ENCODE measurements around the gene PTPRN2. TPM values are rescaled to one million over a fixed set of nuclear protein-coding genes. Genes with fewer than 3 reads are reported as not detected.

The PTPRN2 gene
- total and polyA plus RNA-seq, 2 donors, result 1.7 to 1.9 TPM

DNA sequence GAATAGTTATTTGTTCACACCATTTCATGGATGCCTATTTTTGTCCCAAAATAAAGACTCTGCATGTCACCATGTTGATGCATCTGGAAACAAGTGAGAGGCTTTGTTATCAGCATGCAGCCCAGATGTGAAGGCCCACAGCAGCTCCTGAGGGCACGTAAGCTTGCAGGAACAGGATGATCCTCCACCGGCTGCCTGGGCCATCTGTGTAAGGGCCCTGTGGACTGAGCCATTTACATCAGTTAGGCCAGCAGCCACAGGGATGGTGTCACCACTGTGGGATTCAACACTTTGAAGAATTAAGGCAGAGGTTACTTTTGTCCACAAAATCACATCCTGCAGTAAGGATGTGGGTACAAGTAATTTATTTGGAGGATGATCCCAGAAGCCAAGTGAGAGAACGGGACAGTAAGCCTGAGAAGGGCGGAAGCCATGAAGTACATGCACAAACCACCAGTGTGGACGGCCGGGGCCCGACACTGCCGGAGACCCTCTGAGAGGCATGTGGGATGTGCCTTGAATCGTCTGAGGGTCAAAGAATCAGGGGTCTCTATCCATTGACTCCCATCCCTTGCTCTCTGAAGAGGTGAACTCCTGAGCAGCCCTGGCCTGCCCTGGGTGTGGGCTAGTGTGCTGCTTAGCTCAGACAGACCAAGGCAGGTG, 641.1 kb downstream of the PTPRN2 start:
- H3K27ac ChIP-seq (ENCODE audit: low read depth in 1 of 2, low read length in 1 of 2), result no peak overlapping the region
- no peaks in the 10 kb centered on the region for H3K36me3 ChIP-seq (ENCODE audit: control insufficient read depth in 2 of 2, insufficient read depth in 2 of 2, low read length in 1 of 2)
- no peaks in the 10 kb centered on the region for H3K27me3 ChIP-seq (ENCODE audit: control insufficient read depth in 2 of 2, insufficient read depth in 1 of 2, low read length in 1 of 2)
- H3K9me3 ChIP-seq (ENCODE audit: control insufficient read depth in 2 of 2, insufficient read depth in 1 of 2, low read length in 1 of 2), result peaks cover 0 to 8% of the 10 kb centered on the region in 2 donors
- no peaks in the 10 kb centered on the region for H3K4me1 ChIP-seq (ENCODE audit: control insufficient read depth in 2 of 2, insufficient read depth in 2 of 2, low read length in 2 of 2)
- 97% methylated on average over 9 of the region's 9 CpGs for WGBS
- H3K4me3 ChIP-seq (ENCODE audit: low read length in 2 of 2), result no peak overlapping the region
- no peak for DNase-seq (ENCODE audit: low read depth in 6 of 9, low spot score in 9 of 9)

DNA sequence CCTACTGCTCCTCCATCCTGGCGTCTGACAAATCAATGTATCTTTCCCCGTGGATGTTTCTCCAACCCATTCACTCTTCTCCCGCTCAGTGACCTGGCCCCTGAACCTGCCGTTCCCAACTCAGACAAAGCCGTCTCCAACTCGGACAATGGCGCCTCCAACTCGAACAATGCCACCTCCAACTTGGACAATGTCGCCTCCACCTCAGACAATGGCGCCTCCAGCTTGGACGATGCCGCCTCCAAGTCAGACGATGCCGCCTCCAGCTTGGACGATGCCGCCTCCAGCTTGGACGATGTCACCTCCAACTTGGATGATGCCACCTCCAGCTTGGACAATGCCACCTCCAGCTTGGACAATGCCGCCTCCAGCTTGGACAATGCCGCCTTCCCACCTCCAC, 642.2 kb downstream of the PTPRN2 start:
- H3K4me1 ChIP-seq (ENCODE audit: control insufficient read depth in 2 of 2, insufficient read depth in 2 of 2, low read length in 2 of 2), result no peaks in the 10 kb centered on the region
- DNase-seq (ENCODE audit: low read depth in 6 of 9, low spot score in 9 of 9), result no peak
- H3K9me3 ChIP-seq (ENCODE audit: control insufficient read depth in 2 of 2, insufficient read depth in 1 of 2, low read length in 1 of 2), result peaks cover 0 to 8% of the 10 kb centered on the region in 2 donors
- H3K27ac ChIP-seq (ENCODE audit: low read depth in 1 of 2, low read length in 1 of 2), result no peak overlapping the region
- no peaks in the 10 kb centered on the region for H3K36me3 ChIP-seq (ENCODE audit: control insufficient read depth in 2 of 2, insufficient read depth in 2 of 2, low read length in 1 of 2)
- no peaks in the 10 kb centered on the region for H3K27me3 ChIP-seq (ENCODE audit: control insufficient read depth in 2 of 2, insufficient read depth in 1 of 2, low read length in 1 of 2)
- no peak overlapping the region for H3K4me3 ChIP-seq (ENCODE audit: low read length in 2 of 2)
- 93% methylated on average over 19 of the region's 19 CpGs for WGBS

DNA sequence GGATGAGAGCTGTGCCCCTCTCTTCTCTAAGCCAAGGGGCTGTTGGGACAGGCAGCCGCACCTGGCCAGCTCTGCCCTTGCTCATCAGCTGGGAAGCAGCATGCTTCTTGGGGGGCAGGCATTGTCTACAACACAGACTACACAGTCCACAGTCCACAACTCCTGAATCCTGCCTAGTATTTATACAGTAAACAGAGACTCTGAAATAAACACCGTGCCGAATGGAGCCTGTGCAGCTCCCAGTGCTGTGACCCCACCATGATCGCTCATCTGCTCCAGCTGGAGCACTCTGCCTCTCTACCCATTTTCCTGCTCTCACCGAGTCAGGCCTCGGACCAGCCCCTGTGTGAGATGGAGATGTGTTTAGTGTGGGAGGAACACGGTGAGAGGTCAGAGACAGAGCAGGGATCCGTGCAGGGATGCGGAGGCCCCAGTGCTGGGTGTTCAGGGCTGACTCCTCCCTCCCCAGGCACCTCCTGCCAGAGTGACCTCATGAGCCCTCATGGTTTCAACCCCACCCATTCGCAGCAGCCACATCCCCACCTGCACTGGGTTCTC, 642.8 kb downstream of the PTPRN2 start:
- WGBS, result 97% methylated on average over 10 of the region's 10 CpGs
- Histone ChIP-seq H3K9me3 (ENCODE audit: control insufficient read depth in 2 of 2, insufficient read depth in 1 of 2, low read length in 1 of 2) (peaks cover 0 to 8% of the 10 kb centered on the region in 2 donors), H3K4me3 (ENCODE audit: low read length in 2 of 2) (no peak overlapping the region), H3K36me3 (ENCODE audit: control insufficient read depth in 2 of 2, insufficient read depth in 2 of 2, low read length in 1 of 2) (no peaks in the 10 kb centered on the region), H3K27me3 (ENCODE audit: control insufficient read depth in 2 of 2, insufficient read depth in 1 of 2, low read length in 1 of 2) (no peaks in the 10 kb centered on the region), H3K27ac (ENCODE audit: low read depth in 1 of 2, low read length in 1 of 2) (no peak overlapping the region), H3K4me1 (ENCODE audit: control insufficient read depth in 2 of 2, insufficient read depth in 2 of 2, low read length in 2 of 2) (no peaks in the 10 kb centered on the region)
- no peak for DNase-seq (ENCODE audit: low read depth in 6 of 9, low spot score in 9 of 9)

DNA sequence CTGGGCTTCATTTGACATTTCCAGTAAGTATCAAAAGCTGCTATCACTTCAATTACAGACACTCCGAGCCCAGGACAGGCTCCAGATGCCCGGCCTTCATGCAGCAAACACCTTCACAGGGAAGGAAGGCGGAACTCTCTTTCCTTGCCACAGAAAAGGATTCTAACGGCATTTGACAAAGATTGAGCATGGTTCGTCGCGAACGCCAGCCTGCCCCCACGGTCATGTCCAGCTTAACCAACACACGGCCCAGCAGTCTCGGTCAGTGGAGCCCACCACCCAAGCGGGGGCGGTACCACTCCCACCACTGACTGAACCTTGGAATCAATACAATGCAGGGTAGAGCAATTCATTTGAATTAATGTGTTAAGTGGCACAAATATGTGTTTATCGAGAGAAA, 643.6 kb downstream of the PTPRN2 start:
- Histone ChIP-seq H3K27me3 (ENCODE audit: control insufficient read depth in 2 of 2, insufficient read depth in 1 of 2, low read length in 1 of 2) (no peaks in the 10 kb centered on the region), H3K4me1 (ENCODE audit: control insufficient read depth in 2 of 2, insufficient read depth in 2 of 2, low read length in 2 of 2) (no peaks in the 10 kb centered on the region), H3K9me3 (ENCODE audit: control insufficient read depth in 2 of 2, insufficient read depth in 1 of 2, low read length in 1 of 2) (peaks cover 0 to 8% of the 10 kb centered on the region in 2 donors), H3K36me3 (ENCODE audit: control insufficient read depth in 2 of 2, insufficient read depth in 2 of 2, low read length in 1 of 2) (no peaks in the 10 kb centered on the region), H3K4me3 (ENCODE audit: low read length in 2 of 2) (no peak overlapping the region), H3K27ac (ENCODE audit: low read depth in 1 of 2, low read length in 1 of 2) (no peak overlapping the region)
- DNase-seq (ENCODE audit: low read depth in 6 of 9, low spot score in 9 of 9), result no peak
- 96% methylated on average over 14 of the region's 14 CpGs for WGBS

DNA sequence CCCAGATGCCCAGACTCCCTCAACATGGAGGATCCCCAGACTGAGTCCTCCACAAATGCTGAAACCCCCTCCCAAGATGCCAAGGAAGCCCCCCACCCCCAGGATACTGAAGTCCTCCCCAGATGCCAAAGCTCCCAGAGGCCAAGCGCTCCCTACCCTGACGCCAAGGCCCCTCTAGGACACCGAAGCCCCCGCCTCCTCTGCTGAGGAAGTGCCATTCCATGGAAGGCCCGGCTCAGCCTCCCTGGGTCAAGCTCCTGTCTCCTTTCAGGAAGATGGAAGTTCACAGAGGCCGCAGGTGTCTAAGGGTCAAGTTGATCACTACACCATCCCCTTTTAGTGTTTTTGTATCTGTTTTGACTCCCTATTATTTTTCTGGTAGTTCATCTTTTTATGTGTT, 644.1 kb downstream of the PTPRN2 start:
- 86% methylated on average over 6 of the region's 6 CpGs for WGBS
- no peaks in the 10 kb centered on the region for H3K4me1 ChIP-seq (ENCODE audit: control insufficient read depth in 2 of 2, insufficient read depth in 2 of 2, low read length in 2 of 2)
- H3K36me3 ChIP-seq (ENCODE audit: control insufficient read depth in 2 of 2, insufficient read depth in 2 of 2, low read length in 1 of 2), result no peaks in the 10 kb centered on the region
- H3K9me3 ChIP-seq (ENCODE audit: control insufficient read depth in 2 of 2, insufficient read depth in 1 of 2, low read length in 1 of 2), result peaks cover 0 to 8% of the 10 kb centered on the region in 2 donors
- H3K4me3 ChIP-seq (ENCODE audit: low read length in 2 of 2), result no peak overlapping the region
- no peaks in the 10 kb centered on the region for H3K27me3 ChIP-seq (ENCODE audit: control insufficient read depth in 2 of 2, insufficient read depth in 1 of 2, low read length in 1 of 2)
- no peak overlapping the region for H3K27ac ChIP-seq (ENCODE audit: low read depth in 1 of 2, low read length in 1 of 2)
- no peak for DNase-seq (ENCODE audit: low read depth in 6 of 9, low spot score in 9 of 9)

DNA sequence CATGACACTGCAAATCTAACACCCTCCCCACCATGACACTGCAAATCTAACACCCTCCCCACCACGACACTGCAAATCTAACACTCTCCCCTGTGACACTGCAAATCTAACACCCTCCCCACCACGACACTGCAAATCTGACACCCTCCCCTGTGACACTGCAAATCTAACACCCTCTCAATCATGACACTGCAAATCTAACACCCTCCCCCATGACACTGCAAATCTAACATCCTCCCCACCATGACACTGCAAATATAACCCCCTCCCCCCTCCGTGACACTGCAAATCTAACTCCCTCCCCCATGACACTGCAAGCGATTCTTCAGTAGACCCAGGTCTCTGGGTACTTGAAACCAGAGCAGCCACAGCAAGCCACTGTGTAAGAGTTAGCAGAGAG, 646.4 kb downstream of the PTPRN2 start:
- Histone ChIP-seq H3K36me3 (ENCODE audit: control insufficient read depth in 2 of 2, insufficient read depth in 2 of 2, low read length in 1 of 2) (no peaks in the 10 kb centered on the region), H3K4me3 (ENCODE audit: low read length in 2 of 2) (no peak overlapping the region), H3K4me1 (ENCODE audit: control insufficient read depth in 2 of 2, insufficient read depth in 2 of 2, low read length in 2 of 2) (no peaks in the 10 kb centered on the region), H3K27me3 (ENCODE audit: control insufficient read depth in 2 of 2, insufficient read depth in 1 of 2, low read length in 1 of 2) (no peaks in the 10 kb centered on the region), H3K9me3 (ENCODE audit: control insufficient read depth in 2 of 2, insufficient read depth in 1 of 2, low read length in 1 of 2) (peaks cover 0 to 3% of the 10 kb centered on the region in 2 donors), H3K27ac (ENCODE audit: low read depth in 1 of 2, low read length in 1 of 2) (no peak overlapping the region)
- WGBS, result 91% methylated on average over 4 of the region's 4 CpGs
- no peak for DNase-seq (ENCODE audit: low read depth in 6 of 9, low spot score in 9 of 9)

DNA sequence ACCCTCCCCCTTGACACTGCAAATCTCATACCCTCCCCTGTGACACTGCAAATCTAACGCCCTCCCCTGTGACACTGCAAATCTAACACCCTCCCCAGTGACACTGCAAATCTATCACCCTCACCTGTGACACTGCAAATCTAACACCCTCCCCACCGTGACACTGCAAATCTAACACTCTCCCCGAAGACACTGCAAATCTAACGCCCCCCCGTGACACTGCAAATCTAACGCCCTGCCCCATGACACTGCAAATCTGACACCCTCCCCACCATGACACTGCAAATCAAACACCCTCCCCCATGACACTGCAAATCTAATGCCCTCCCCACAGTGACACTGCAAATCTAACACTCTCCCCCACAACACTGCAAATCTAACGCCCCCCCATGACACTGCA, 647.1 kb downstream of the PTPRN2 start:
- DNase-seq (ENCODE audit: low read depth in 6 of 9, low spot score in 9 of 9), result no peak
- 90% methylated on average over 7 of the region's 7 CpGs for WGBS
- Histone ChIP-seq H3K27ac (ENCODE audit: low read depth in 1 of 2, low read length in 1 of 2) (no peak overlapping the region), H3K9me3 (ENCODE audit: control insufficient read depth in 2 of 2, insufficient read depth in 1 of 2, low read length in 1 of 2) (peaks cover 0 to 3% of the 10 kb centered on the region in 2 donors), H3K36me3 (ENCODE audit: control insufficient read depth in 2 of 2, insufficient read depth in 2 of 2, low read length in 1 of 2) (no peaks in the 10 kb centered on the region), H3K4me3 (ENCODE audit: low read length in 2 of 2) (no peak overlapping the region), H3K27me3 (ENCODE audit: control insufficient read depth in 2 of 2, insufficient read depth in 1 of 2, low read length in 1 of 2) (no peaks in the 10 kb centered on the region), H3K4me1 (ENCODE audit: control insufficient read depth in 2 of 2, insufficient read depth in 2 of 2, low read length in 2 of 2) (no peaks in the 10 kb centered on the region)

DNA sequence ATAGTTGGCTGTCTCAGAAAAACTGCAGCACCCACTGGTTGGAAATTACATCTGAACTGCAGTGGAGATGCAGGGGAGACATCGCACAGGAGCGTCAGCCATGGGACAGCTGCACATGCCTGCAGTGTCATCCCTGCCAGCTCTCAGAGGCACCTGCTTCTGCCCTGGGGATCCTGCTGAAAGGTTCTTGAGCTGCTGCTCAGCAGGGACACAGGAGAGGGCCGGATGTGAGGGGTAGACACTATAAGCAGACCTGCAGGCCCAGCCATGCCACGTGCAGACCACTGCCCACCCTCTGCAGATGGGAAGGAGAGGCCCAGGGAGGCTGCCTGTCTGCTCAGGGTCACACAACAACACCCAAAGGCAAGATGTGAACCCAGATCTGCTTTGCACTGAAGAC, 649.4 kb downstream of the PTPRN2 start:
- H3K9me3 ChIP-seq (ENCODE audit: control insufficient read depth in 2 of 2, insufficient read depth in 1 of 2, low read length in 1 of 2), result no peaks in the 10 kb centered on the region
- no peak overlapping the region for H3K27ac ChIP-seq (ENCODE audit: low read depth in 1 of 2, low read length in 1 of 2)
- WGBS, result 72% methylated on average over 4 of the region's 4 CpGs
- no peaks in the 10 kb centered on the region for H3K36me3 ChIP-seq (ENCODE audit: control insufficient read depth in 2 of 2, insufficient read depth in 2 of 2, low read length in 1 of 2)
- no peaks in the 10 kb centered on the region for H3K4me1 ChIP-seq (ENCODE audit: control insufficient read depth in 2 of 2, insufficient read depth in 2 of 2, low read length in 2 of 2)
- no peaks in the 10 kb centered on the region for H3K27me3 ChIP-seq (ENCODE audit: control insufficient read depth in 2 of 2, insufficient read depth in 1 of 2, low read length in 1 of 2)
- no peak for DNase-seq (ENCODE audit: low read depth in 6 of 9, low spot score in 9 of 9)
- no peak overlapping the region for H3K4me3 ChIP-seq (ENCODE audit: low read length in 2 of 2)

DNA sequence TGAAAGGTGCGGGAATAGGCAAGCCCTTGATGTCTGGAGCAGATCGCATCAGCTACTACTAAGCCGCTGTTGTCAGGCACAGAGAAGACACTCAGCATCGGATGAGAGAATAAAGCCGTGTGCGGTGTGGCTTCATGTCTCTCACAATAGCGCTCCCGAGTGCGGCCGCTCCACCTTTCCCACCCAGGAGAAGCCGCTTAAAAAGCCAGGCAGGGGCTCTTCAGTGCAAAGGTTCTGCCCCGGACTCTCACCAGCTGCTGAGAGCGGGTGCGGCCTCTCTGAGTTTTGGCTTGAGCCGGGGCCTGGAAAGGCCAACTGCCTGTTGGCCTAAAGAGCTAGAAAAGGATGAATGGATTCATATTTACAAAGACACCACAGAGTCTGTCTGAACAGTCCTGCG, 650.2 kb downstream of the PTPRN2 start:
- Histone ChIP-seq H3K4me3 (ENCODE audit: low read length in 2 of 2) (no peak overlapping the region), H3K4me1 (ENCODE audit: control insufficient read depth in 2 of 2, insufficient read depth in 2 of 2, low read length in 2 of 2) (no peaks in the 10 kb centered on the region), H3K9me3 (ENCODE audit: control insufficient read depth in 2 of 2, insufficient read depth in 1 of 2, low read length in 1 of 2) (no peaks in the 10 kb centered on the region), H3K27me3 (ENCODE audit: control insufficient read depth in 2 of 2, insufficient read depth in 1 of 2, low read length in 1 of 2) (no peaks in the 10 kb centered on the region), H3K36me3 (ENCODE audit: control insufficient read depth in 2 of 2, insufficient read depth in 2 of 2, low read length in 1 of 2) (no peaks in the 10 kb centered on the region), H3K27ac (ENCODE audit: low read depth in 1 of 2, low read length in 1 of 2) (no peak overlapping the region)
- DNase-seq (ENCODE audit: low read depth in 6 of 9, low spot score in 9 of 9), result no peak
- WGBS, result 96% methylated on average over 16 of the region's 16 CpGs

Data from thymus (tissue), 11 donors.